Head of caudate nucleus (tissue), 42 donors: ENCODE results near the gene ABTB1.
"Not testable (repeated sequence)": the region's sequence is repeated elsewhere in the genome, so short reads cannot be mapped to it uniquely, and the experiment has no call there.

ENCODE experiments used
- DNase-seq, 42 donors: peaks; one replicate each; pipeline versions ENCODE4 v3.0.0 to v3.0.0-alpha.2; 2020 to 2021; ENCODE audit warnings: mixed read lengths in 7 of 42
- intact Hi-C: fragments of 100-400 bp; cut with DNase I; formaldehyde crosslinking; loops from one replicate; pipeline ENCODE4 v1.15.0; 2022

ABTB1 gene

DNA sequence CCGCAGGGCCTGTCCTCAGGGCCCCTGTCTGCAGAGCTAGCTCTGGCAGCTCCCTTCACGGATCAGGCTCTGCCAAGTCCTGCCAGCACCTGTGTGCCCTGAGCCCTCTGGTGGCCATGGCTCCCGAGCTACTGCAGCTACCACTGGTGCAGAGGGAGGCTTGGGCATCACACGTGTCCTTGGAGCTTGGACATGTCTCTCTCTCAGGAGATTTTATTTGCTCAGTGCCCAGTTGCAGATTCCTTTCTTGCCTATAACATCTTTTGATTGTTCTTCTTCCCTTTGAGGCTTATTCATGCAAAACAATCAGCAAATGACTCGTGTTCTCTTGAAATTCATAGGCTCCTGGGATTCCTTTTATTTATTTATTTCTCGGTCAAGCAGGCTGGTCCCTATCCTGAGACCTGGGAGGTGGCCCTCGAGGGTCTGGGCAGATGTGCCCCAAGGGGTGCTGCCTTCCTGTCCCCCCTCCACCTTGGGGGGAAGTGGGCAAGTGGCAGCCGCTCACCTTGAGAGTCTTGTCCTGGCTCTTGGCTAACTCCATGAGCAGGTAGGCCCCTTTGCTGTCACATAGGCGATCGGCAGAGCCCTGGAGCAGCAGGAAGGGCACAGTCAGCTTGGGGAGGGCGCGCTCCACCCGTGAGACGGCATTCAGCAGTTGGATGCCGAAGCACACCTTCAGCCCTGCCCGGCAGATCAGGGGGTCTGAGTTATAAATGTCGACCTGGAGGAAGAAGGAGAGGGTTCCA, 21.9 kb downstream of the ABTB1 start:
- intact Hi-C loops, result no loop called here
- DNase-seq, result peak in 11 of 42 donors; percentile 27 to 57 (median 45)

DNA sequence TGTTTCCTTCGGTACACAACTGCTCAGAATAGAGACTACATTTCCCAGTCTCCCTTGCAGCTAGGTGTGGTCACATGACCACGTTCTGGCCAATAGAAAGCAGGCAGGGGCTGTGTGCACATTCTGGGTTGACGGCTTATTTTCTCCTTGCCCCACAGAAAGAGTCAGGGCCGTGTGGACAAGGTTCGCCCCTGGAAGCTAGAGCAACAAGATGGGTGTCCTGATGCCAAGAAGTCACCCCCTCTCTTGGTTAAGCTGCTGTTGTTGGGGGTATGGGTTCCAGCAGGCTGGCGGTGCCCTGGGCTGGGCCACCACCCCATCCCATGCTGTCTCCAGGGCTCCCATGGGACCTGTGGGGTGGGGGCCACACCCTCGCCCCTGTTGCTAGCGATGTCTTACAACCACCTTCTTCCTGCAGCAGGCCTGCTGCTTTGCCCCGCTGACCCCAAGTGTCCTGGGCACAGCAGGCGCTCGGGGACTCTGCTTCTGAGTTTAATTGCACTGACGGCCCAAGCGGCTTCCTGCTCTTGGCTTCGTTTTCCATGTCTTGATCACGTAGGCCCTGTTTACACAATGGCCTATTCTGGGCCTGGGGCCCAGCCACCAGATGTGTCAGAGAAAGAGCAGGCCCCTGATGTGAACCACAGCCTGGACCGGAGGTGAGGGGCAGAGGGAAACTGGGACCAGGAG, 24.9 kb downstream of the ABTB1 start:
- DNase-seq, result peak; percentile 66 to 95 (median 88)
- intact Hi-C loops, result no loop called here

DNA sequence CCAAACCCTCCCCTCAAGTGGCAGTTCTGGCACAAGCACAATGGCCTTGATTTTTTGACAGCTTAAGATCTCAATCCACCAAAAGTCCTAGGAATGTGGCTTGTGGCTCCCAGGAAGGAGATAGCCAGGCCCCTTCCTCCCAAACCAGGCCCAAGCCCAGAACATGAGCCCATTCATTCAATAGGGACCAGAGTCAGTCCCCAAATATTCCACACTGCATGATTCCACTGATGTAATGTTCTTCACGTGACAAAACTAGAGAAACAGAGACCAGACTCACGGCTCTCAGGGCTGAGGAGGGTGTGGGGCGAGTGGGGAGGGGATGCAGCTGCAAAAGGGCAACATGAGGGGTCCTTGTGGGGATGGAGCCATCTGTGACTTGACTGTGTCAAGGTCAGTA, 25.5 kb downstream of the ABTB1 start:
- DNase-seq, result peak in 1 of 42 donors; percentile 1
- intact Hi-C loops, result no loop called here

DNA sequence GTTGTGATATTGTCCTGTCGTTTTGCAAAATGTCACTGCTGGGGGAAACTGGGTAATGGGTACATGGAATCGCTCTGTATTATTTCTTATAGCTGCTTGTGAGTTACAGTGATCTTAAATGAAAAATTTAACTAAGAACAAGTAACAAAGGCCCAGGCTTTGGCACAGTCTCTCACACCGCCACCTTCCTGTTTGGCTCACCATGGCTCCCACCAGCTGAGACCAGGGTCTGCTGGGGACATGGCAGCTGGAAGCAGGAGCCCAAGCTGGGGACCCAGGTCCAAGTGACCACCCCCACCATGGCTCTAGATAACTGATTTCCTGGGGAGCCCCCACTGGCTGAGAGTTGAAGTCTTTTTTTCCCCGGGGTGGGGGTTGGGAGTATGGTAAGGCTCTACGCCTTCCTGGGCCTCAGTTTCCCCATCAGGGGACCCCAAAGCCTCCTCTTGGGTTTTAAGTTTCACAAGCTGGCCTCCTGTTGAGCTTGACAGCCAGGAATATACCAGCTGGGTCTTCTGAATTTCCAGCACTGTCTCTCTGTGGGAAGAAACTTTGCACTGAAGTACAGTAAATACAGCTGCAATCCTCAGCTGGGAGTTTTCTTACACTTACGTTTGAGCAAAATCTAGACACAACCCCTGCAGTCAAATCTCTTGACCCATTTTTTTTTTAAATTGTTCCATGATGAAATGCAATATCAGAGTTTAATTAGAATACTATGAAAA, 26.1 kb downstream of the ABTB1 start:
- DNase-seq, result peak in 2 of 42 donors; percentile 0 to 16
- intact Hi-C loops, result no loop called here

DNA sequence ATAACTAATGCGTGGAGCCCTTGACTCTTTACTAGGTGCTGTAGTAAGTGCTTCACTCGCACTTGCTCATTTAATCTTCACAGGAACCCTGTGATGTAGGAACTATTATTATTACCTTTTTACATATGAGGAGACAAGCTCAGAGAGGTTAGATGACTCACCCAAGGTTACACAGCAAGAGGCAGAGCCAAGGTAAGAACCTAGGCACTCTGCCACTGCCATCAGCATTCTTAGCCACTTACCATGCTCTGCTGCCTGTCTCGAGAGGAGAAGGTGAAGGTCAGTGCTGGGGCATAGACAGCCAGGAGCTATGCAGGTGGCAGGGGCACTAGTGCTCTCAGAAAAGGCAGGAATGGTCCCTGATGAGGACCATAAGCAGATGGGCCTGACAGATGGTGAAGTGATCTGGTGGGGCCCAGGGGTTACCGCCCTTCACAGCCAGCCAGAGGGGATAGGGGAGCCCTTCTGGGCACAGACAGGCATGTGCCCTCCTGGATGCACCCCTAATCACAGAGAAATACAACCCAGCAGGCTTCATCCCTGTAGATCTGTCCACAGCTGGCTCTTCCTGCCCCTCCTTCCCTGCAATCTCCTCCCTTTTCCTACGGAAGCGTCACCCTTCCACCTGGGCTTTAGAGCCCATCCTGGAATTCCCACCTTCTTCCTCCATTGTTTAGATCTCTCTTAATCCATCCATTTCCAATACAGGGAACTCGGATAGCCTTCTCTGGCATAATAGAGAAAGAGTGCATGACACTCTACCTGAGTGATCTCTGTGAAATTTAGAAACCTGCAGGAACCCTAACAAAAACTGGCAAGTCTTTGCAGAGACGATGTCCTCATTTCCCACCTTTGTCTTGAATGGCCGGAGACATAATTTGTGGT, 26.9 kb downstream of the ABTB1 start:
- peak in 1 of 42 donors; percentile 2 for DNase-seq
- intact Hi-C loops, result no loop called here

DNA sequence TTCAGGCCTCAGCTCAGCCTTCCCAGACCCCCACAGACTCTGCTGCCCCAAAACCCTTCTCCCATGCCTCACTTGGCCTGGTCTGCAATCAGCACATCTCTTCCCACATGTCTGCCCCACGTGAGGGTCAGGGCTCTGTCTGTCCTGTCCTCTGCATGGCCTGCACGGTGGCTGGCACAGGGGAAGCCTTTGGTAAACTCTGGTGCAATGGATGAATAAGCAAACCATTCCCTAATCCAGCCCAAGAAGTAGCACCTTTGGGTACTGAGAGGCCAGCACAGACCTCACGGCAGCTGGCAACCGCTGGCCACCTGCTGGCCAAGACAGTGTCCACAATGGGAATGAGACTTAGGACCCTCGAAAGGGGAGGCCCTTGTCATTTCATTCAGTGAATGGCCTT, 27.7 kb downstream of the ABTB1 start:
- no peak for DNase-seq
- intact Hi-C loops, result no loop called here

DNA sequence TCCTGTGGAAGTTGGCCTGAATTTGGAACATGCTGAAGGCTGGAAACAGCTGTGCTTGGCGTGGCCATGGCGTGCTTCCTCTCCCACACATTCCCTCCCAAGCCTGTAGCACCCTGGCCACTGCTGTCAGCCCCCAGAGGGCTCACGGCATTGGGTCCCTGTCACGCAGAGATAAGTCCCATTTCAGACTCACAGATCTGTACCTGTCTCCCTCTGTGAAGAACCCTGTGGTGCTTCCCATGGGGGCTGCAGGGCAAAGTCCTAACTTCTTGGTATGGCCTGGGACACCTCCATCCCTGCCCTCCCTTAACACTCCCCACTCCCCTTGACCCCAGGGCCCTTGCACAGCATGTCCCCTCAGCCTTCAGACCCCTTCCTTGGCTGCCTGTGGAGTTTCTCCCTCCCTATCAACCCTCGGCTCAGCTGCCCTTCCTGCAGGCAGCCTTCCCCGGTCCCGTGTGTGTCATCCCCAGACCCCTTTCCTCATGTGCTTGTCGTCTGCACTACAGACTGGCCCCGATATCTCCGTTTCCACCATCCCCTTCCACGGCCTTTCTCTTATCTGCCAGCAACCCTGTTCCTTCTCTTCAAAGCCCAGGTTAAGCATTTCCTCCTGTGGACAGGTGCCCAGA, 28.6 kb downstream of the ABTB1 start:
- intact Hi-C loops, result no loop called here
- DNase-seq, result peak in 1 of 42 donors; percentile 30

DNA sequence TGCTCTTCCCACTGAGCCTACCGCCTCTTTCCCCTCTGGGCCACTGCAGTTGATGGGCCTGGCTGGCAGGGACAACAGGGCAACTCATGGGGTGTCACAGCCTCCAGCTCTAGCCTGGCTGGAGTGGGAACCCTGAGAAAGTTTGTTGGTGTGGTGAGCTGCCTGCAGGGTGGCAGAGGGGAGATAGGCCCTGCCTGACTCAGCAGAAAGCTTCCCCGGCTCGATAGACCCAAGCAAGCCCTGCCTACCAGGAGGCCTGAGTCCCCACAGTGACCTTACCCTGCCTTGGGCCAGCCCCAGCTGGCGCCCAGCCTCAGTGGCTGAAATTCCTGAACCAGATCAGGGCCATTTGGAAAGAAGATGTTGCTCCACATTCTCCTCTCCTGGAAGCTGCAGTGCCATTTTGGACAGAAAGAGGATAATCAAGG, 29.4 kb downstream of the ABTB1 start:
- peak in 2 of 42 donors; percentile 12 to 24 for DNase-seq
- intact Hi-C loops, result no loop called here

DNA sequence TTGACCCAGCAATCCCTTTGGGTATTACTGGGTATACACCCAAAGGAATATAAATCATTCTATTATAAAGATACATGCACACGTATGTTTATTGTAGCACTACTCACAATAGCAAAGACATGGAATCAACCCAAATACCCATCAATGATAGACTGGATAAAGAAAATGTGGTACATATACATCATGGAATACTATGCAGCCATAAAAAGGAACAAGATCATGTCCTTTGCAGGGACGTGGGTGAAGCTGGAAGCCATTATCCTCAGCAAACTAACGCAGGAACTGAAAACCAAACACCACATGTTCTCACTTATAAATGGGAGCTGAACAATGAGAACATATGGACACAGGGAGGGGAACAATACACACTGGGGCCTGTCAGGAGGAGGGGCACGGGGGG, 32.1 kb downstream of the ABTB1 start:
- intact Hi-C loops, DNase-seq: not testable (repeated sequence)

DNA sequence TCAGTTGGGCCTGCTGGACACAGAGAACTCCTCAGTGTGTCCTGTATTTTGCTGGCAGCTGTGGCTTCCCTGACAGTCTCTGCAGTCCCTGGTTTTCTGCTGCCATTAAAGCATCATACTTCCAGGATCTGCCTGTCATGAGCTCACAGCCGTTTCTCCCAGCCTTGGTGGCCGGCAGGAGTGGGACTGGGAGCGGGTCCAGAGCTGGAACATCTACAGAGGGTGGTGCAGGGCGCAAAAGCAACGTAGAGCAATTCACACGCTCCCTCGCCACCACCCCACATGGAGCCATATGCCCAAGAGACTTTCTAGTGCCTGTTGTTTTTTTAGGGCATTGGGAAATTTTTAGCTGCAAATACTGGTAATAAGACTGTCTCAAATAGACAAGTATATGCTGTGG, 33.6 kb downstream of the ABTB1 start:
- DNase-seq, result peak in 8 of 42 donors; percentile 2 to 26 (median 14)
- intact Hi-C loops, result no loop called here

DNA sequence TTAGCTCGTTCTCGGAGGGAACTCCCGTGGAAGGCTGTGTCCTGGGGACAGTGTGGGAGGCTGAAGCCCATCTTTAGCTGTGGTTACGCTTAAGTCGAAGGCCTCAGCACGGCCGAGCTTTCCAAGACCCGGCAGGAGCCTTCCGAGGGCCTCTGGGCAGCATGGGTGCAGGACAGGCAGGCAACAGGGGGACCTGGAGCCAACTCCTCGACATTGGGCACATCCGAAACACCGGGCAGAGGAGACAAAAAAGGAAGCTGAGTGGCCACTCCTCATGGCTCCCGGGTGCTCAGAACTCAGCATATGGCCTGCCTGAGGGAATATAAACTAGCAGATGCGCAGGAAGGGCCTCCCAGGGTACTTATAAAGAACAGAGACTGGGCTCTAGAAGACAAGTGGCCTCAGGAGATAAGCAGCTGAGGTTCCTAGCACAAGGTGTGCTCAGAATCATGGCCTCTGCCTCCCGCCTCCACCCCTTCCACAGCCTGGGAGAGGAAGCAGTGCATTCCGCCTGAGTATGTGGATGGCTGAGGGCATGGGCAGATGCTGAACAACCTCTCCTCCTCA, 34.1 kb downstream of the ABTB1 start:
- peak in 9 of 42 donors; percentile 3 to 30 (median 9) for DNase-seq
- intact Hi-C loops, result no loop called here

DNA sequence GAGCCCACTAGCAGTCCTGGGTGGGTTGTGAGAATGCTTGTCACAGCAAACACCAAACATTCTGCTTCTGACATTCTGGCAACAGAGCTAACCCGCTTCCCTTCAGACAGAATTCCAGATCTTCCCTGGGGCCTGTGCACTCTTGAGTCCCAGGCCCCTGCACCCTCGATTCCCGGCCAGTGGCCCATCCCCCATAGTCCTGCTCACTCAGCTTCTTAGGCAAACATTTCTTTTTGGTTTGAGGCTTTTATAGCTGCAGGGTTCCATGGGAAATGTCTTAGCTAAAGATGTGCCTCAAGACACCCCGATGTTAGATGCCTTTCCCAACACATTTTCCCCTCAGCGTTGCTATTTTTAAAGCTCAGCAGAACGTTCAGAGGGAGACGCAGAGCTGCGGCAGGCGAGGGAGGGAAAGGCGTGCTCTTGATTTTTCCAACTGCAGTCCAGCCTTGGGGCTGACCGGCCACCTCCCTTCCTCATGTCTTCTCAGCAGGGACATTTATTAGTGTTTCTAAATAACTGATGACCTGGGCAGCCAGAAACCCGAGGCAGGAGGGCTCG, 35.2 kb downstream of the ABTB1 start:
- peak in 14 of 42 donors; percentile 14 to 61 (median 44) for DNase-seq
- intact Hi-C loops, result no loop called here

DNA sequence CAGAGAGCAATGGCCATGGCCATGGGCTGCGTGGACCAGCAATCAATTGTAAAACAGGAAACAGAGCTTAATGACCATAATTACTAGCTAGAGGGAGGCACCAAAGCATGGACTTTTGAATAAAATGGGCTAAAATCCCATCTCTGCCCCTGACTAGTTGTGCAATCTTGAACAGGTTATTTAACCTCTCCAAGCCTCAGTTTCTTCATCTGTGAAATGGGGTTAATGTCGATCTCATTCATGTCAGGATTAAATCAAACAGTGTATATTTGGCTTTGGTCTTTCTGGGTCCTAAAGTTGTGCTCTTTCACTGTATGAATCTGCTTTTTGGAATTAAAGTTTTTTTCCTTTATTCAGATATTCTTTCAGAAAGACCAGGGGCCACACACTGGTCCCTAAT, 36.1 kb downstream of the ABTB1 start:
- intact Hi-C loops, result no loop called here
- DNase-seq, result no peak

DNA sequence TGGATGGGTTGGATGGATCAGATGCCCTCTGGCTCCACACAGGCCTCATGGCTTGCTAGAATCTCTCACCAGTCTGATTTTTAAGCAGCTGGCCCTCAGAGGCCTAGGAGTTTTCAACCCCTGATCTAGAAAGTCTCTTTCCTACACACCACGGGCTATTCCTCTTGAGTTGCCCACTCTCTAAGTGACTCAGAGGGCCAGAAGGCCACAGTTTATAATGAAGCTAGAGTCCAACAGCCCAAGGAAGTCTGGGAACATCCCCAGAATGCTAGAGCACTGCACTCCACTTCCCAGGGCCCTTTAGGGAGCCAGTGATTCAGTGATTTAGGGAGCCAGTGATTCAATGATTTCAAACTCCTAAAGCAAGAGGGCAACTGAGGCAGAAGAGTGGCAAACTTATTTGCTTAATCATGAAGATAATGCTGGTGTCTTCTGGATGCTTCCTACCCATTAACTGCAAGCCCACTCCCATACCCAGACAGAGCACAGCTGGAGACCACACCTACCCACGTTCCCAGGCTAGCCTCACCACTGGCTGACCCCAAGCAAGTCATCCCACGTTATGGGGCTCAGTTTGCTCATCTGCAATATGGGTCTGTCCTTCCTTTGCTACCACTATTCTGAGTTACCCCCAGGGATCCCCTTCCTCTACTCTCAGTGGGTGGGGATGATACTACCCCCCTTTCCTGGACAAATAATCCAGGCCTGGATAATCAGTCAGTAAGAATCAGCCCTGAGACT, 36.7 kb downstream of the ABTB1 start:
- DNase-seq, result peak in 4 of 42 donors; percentile 1 to 18 (median 4)

DNA sequence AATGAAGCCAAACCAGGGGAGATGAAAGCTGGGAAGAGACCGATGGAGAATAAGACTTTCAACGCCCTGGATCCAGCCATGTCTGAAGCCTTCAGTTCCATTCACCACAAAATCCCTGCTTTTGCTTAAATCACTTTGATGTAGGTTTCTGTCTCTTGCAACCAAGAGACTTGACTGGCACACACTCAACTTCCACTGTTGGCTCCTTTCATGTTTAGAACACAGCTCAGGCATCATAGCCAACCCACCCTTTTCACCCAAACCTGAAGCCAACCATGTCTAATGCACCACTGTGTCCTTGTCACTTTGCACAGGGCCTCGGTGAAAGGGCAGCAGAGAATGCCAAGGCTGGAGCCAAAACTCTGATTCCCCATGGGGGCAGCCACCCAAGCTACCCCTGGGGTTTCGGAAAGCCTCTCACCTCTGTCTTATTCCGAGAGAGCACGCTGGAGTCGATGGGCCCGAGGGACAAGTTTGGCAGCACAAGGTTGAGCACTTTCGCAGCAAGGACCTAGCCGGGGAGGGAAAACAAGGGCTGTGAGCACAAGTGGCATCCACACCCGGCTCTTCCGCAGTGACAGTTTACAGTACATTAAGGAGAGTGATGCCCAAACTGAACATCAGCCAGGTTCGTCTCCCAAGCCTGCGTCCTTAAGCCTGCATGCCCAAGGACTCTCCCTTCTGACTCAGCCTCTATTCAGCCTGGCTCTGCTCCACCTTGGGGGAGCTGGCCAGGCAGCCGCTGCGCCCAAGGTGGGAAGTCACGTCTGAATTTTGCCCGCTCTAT, 37.6 kb downstream of the ABTB1 start:
- DNase-seq, result peak in 9 of 42 donors; percentile 1 to 32 (median 12)
- intact Hi-C loops, result no loop called here

More for the DNA sequence above, 36.7 kb downstream of the ABTB1 start:
- intact Hi-C loops, result no loop called here

DNA sequence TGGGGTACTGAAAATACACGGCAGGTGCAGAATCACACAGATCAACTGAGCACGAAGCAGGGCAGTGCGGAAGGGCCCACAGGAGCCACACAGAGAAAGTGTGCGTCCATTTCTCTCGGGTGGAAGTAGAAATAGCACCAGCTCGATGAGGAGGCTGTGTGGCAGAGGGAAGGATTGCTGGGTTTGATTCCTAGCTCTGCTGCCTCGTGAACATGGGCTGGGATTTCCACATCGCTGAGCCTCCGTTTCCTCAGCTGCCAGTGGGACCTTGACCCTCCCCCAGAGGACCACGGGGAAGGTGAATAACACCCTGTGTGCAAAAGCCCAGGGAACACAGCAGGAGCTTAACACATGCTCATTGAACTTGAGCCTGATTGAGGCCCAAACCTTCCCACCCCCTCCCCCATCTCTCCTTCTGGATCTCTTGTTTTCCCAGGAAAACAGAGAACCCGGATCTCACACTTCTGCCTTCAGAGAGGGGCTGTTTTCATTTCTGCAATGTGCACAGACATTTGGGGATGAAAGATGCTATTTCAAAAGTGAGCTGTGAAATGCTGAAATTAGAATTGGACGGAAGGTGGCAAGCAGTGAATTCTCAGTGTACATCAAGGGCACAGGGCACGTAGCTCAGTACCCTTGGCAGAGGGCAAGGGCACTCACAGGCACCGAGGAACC, 38.4 kb downstream of the ABTB1 start:
- intact Hi-C loops, result no loop called here

More for the DNA sequence above, 38.4 kb downstream of the ABTB1 start:
- peak in 6 of 42 donors; percentile 3 to 34 (median 12) for DNase-seq
